Mammary epithelial cell (primary cell): Measurements from ENCODE around the gene ME2.

Experiments
- EZH2 ChIP-seq: IDR thresholded peaks from 2 replicates; pipeline ENCODE4 v1.6.1; 2012; ENCODE audit warnings: low read length, inconsistent platforms, borderline replicate concordance
- TF ChIP-seq, protein P1 (sequence below), 2 donors: IDR thresholded peaks in 1 of 2; conservative IDR thresholded peaks in 1 of 2; 2 replicates each; pipeline ENCODE4 v1.5.1; 2011 to 2012; ENCODE audit warnings: inconsistent platforms in 2 of 2, low read length in 2 of 2, mild to moderate bottlenecking in 2 of 2, control low read depth in 1 of 2, low read depth in 1 of 2; ENCODE audit not compliant: insufficient read depth in 1 of 2; ENCODE audit errors: extremely low read depth in 1 of 2

DNA sequence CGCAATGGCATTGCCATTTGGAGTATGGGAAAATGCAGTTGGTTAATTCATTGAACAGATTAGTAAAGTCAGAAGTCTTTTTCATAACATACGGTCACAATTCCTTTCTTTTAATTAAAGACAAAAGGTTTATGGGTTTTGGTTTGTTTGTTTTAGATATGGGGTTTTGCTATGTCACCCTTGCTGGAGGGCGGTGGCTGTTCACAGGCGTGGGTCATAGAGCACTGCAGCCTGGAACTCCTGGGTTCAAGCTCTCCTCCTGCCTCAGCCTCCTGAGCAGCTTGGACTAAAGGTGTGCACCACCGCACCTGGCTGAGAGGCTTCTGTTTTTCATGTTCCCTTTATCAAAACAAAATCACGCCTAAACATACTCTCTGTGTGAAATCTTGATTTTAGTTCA, 70.3 kb downstream of the ME2 start:
- TF ChIP-seq, protein P1, sequence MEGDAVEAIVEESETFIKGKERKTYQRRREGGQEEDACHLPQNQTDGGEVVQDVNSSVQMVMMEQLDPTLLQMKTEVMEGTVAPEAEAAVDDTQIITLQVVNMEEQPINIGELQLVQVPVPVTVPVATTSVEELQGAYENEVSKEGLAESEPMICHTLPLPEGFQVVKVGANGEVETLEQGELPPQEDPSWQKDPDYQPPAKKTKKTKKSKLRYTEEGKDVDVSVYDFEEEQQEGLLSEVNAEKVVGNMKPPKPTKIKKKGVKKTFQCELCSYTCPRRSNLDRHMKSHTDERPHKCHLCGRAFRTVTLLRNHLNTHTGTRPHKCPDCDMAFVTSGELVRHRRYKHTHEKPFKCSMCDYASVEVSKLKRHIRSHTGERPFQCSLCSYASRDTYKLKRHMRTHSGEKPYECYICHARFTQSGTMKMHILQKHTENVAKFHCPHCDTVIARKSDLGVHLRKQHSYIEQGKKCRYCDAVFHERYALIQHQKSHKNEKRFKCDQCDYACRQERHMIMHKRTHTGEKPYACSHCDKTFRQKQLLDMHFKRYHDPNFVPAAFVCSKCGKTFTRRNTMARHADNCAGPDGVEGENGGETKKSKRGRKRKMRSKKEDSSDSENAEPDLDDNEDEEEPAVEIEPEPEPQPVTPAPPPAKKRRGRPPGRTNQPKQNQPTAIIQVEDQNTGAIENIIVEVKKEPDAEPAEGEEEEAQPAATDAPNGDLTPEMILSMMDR (conservative IDR thresholded peaks at IDR 0.05 in 1 of 2, IDR thresholded peaks at IDR 0.05 in 1 of 2; ENCODE audit: extremely low read depth in 1 of 2, insufficient read depth in 1 of 2, low read depth in 1 of 2, low read length in 2 of 2): no peak
- no peak for TF ChIP-seq EZH2
